Activated CD8-positive, alpha-beta memory T cell treated with anti-CD3 and anti-CD28 coated beads, Interleukin-2, amount 50 U/mL, for 4 hours (primary cell): ENCODE data around the gene PHACTR1.

Experiments
- DNase-seq: peaks from one replicate; pipeline ENCODE4 v3.0.0-alpha.2; 2020

Gene PHACTR1

DNA sequence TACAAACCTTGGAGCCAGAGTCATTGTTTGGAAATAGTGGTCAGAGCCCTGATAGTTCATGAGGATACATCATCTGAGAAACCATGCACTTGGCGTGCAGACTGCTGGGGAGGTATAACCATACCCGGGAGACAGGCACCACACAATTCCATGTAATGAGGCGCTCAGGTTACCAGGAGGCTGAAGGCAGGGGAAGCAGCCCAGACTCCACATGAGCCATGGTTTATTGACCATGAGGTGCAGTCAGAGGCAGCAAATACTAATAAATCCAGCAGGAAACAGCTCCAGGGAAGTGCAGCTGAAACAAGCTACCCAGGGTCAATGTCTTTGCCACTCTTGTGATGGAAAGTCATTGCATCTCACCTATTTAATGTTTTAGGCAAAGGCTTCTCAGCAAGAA is 455.7 kb downstream of the PHACTR1 start:
- no peak for DNase-seq

DNA sequence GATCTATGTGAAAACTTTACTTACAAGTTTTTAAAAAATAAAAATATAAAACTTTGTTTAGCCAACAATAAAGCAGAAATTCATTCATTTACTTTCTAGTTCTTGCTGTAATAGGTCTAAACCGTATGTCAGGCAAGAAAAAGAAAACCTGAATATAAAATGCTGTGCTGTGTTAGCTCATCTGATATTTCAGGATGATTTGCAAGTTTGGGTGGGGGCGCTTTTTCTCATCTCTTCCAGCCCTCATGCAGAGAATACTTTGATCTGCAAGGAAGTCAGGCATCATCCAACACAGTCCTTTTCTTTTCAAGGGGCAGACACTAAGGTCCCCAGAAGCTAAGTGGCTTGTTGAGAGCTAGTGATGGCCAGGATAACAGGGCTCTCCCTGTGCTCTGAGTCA is 458.5 kb downstream of the PHACTR1 start:
- no peak for DNase-seq

DNA sequence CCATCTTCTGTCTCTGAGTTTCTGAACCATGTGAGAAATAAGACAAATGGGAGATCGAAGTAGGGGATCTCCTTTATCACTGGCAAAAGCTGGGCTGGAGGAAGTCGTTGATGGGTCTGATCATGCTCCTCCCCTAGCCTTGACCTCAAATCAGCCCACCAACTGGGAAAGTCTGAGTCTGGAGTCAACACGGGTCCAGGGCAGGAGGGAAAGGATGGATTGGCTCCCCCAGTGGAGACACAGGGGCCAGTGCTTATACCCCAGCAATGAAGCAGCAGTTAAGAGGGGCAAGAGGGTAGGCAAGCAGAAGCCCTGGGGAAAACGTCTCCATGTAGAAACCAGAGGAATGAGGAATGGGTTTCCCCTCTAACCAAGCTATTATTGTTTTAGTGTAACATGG is 459.2 kb downstream of the PHACTR1 start:
- DNase-seq = no peak

DNA sequence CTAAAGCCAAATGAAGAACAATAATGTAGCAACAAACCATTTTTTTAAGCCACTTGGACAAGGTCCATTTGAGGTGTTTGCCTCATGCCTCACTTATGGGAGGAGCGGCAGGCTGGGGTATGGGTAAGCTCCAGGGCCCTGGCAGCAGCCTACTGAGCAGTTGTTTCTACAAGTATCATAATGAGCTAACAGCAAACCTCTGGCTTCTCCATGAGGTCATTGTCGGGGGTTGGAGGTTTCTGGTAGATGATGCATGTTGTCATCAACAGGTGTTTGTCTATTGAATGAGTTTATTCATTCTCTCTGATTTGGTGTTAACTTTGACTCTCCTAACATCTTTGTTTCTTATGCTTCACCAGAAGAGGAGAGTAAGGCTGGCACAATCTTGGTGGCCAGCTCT is 461.1 kb downstream of the PHACTR1 start:
- DNase-seq = no peak

DNA sequence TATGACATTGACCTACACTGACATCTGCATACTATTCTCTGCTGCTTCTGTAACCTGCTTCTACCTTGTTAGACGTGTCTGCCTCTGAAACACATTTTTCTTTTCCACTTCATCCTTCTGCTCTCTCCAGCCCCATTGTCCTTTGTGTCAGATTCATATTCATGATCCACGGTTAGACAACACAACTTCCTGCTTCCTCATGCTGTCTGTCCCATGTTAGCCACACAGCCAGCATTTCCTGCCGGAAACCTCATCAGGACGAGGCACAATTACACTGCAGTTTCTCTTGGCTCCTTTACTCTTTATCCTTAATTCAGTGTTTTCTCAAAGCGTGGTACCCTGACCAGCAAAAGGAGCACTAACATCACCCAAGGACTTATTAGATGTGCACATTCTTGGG is 461.5 kb downstream of the PHACTR1 start:
- no peak for DNase-seq

GRCh38 chr6:13180538-13180937 is 464.0 kb downstream of the PHACTR1 start:
- no peak for DNase-seq

GRCh38 chr6:13181393-13181792 is 464.8 kb downstream of the PHACTR1 start:
- no peak for DNase-seq

GRCh38 chr6:13183415-13184088 is 467.0 kb downstream of the PHACTR1 start:
- DNase-seq = no peak

DNA sequence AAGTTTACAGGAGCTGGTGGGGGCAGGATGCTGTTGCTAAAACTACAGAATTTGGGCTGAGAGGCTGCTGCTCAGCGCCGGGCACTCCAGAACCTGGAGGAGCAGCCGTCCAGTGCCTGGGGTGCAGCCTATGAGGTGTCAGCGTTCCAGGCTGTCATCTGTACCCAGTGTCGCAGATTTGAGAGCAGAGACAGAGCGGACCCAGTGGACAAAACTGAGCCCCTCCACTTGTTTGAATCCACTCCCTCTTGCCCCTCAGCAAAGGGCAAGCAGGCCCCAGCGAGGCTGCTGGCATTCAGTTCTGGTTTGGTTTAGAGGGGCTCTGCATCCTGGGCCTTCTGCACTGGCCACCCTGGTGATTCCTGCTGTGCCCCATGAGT is 467.5 kb downstream of the PHACTR1 start:
- no peak for DNase-seq

DNA sequence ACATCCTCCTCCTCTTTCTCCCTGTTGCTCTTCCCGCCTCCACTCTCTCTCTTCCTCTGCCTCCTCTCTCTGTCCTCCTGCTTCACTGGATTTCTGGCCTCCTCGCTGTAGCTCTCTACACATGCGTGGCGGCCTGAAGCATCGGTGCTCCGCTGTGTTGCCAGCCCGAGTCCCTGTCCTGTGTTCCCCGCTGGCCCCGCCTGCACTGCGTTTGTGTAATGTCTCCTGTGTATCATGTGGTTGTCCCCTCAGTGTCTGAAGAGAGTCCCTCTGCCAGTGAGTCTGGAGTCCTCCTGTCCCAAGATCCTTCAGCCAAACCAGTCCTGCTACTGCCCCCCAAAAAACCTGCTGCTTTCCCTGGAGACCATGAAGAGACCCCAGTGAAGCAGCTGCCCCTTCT is 468.0 kb downstream of the PHACTR1 start:
- no peak for DNase-seq

GRCh38 chr6:13186861-13187260 is 470.3 kb downstream of the PHACTR1 start:
- DNase-seq = no peak

GRCh38 chr6:13187692-13188091 is 471.1 kb downstream of the PHACTR1 start:
- no peak for DNase-seq

DNA sequence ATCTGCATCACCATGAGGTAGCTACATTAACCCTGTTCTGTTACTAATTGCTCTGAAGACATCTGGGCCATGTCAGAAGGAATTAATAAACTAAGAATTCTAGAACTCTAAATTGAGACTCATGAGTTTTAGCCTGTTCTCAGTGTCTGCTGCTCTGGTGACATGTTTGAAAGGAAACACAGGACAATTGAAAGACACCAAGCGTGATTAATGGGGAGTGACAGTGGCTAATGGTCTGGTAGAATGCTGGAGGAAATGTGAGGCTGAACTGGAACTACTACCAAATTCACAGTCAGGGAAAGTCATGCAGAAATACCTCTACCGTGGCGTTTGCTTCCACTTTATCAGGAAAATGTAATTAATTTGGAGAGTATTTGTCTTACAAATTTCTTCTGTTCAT is 471.7 kb downstream of the PHACTR1 start:
- no peak for DNase-seq

DNA sequence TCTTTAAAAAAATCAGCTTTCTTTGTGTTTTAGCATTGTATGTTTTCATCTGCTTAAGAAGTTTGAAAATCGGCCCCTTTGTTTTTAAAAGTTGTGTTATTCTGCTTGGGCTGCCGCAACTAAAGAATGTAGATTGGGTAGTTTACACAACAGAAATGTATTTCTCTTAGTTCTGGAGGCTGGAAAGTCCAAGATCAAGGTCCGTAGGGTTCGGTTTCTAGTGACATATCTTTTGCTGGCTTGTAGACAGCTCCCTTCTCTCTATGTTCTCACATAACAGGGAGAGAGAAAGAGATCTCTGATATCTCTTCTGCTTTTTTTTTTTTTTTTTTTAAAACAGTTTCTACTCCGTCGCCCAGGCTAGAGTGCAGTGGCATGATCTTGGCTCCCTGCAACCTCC is 473.1 kb downstream of the PHACTR1 start:
- DNase-seq = no peak

- no peak for DNase-seq
Measured at GRCh38 chr6:13190376-13190775, 473.8 kb downstream of the PHACTR1 start.

- no peak for DNase-seq
Measured at GRCh38 chr6:13191461-13191860, 474.9 kb downstream of the PHACTR1 start.

DNA sequence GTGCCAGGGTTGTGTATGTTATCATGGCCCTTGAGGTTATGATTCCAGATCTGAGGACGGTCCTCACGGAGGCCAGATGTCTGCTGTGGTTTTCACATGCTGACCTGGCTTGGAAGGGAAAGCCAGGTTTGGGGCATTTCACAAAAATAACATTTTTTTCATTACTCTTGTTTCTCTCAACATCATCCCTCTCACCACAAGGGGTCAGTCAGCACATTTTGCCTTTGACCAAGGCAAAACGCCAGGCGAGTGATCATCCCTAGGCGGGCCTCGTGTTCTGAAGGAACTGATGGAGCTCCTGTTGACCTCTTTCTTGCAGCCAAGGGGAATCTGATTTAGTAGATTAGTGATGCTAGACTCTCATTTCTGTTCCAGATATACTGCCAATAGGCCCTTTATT is 478.3 kb downstream of the PHACTR1 start:
- no peak for DNase-seq

DNA sequence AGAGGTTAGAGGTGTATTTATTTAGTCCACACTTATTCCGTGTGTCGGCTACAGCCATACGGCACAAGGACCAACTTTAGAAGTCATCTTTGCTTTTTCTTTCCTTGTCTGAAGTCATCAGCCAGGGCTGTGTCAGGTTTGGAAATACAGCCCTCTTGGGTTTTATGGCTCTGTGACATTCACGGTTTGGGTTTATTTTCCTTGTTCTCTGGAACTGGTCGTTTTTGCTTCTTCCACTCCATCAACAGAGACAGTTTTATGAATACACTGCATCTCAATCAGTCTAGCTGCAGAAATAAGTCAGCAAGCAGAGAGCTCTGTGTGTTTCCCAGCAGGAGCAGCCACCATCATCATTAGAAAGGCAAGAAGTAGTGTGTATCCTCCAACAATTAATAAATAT is 479.2 kb downstream of the PHACTR1 start:
- DNase-seq = no peak

GRCh38 chr6:13198168-13198567 is 481.6 kb downstream of the PHACTR1 start:
- DNase-seq = no peak

GRCh38 chr6:13201336-13201735 is 484.8 kb downstream of the PHACTR1 start:
- no peak for DNase-seq

- DNase-seq = no peak
Measured at GRCh38 chr6:13203145-13203544, 486.6 kb downstream of the PHACTR1 start.

- DNase-seq = no peak
Measured at GRCh38 chr6:13205106-13205505, 488.5 kb downstream of the PHACTR1 start.

DNA sequence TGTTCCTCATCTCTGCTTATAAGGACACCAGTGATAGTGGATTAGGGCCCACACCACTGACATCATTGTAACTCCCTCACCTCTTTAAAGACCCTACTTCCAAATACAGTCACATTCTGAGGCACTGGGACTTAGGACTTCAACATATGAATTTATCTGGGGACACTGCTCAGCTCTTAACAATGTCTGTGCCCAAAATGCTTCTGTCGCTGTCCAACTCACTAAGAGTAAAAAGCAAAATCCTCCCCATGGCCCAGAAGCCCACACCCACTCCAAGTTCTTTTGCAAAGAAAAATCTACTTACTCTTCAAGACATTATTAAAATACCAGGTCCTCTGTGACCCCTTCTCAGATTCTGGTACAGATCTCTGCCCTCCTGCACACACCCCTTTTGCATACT is 495.5 kb downstream of the PHACTR1 start:
- DNase-seq = no peak

GRCh38 chr6:13212538-13212937 is 496.0 kb downstream of the PHACTR1 start:
- DNase-seq = no peak

- no peak for DNase-seq
Measured at GRCh38 chr6:13215390-13215789, 498.8 kb downstream of the PHACTR1 start.
